ENCODE results near the gene ASTN2. TPM values are rescaled to one million over a fixed set of nuclear protein-coding genes. Genes with fewer than 3 reads are reported as not detected.

The ASTN2 gene
- polyA plus RNA-seq, 2 of the 4 experiments (the other 2 are of a cell fraction): 5.8 to 11.6 TPM

DNA sequence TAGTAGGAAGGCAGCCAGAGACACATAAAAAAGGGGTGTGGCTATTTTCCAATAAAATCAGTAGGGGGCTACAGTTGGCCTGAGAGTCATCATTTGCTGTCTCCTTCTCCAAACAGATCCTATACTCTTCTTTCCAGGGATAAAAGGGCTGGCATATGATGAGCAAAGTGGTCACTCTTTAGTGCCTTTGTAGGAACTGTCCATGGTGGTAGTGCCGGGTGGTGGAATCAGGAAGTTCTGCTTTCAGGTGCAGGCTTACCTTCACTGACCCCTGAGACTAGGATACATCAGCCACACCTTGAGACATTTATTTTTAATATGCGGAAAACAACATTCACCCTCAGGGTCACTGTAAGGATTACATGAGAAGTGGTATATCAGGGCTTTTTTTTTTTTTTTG, 80.8 kb downstream of the ASTN2 start:
- no peak for DNase-seq (ENCODE audit: low read depth in 1 of 2, low spot score in 1 of 2)
- FAIRE-seq: no peak
- TF ChIP-seq, protein P1, sequence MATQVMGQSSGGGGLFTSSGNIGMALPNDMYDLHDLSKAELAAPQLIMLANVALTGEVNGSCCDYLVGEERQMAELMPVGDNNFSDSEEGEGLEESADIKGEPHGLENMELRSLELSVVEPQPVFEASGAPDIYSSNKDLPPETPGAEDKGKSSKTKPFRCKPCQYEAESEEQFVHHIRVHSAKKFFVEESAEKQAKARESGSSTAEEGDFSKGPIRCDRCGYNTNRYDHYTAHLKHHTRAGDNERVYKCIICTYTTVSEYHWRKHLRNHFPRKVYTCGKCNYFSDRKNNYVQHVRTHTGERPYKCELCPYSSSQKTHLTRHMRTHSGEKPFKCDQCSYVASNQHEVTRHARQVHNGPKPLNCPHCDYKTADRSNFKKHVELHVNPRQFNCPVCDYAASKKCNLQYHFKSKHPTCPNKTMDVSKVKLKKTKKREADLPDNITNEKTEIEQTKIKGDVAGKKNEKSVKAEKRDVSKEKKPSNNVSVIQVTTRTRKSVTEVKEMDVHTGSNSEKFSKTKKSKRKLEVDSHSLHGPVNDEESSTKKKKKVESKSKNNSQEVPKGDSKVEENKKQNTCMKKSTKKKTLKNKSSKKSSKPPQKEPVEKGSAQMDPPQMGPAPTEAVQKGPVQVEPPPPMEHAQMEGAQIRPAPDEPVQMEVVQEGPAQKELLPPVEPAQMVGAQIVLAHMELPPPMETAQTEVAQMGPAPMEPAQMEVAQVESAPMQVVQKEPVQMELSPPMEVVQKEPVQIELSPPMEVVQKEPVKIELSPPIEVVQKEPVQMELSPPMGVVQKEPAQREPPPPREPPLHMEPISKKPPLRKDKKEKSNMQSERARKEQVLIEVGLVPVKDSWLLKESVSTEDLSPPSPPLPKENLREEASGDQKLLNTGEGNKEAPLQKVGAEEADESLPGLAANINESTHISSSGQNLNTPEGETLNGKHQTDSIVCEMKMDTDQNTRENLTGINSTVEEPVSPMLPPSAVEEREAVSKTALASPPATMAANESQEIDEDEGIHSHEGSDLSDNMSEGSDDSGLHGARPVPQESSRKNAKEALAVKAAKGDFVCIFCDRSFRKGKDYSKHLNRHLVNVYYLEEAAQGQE (IDR thresholded peaks at IDR 0.05): peak; percentile 54; the same call in 1 of the 2 replicates
- TF ChIP-seq EP300 (IDR thresholded peaks at IDR 0.05) (no peak), JUN (IDR thresholded peaks at IDR 0.05) (no peak)
- CTCF ChIA-PET: no interaction called here
- POLR2A ChIA-PET: no interaction called here
- H3K4me1 ChIP-seq: no peaks in the 10 kb centered on the region
- no peak overlapping the region for H3K4me3 ChIP-seq
- H3K9me3 ChIP-seq: no peaks in the 10 kb centered on the region
- WGBS (ENCODE audit: missing lambda C conversion rate): 38% methylated on average over 2 of the region's 2 CpGs
- no peak overlapping the region for H3K4me2 ChIP-seq
- no peak overlapping the region for H3K27ac ChIP-seq
- no peak for ATAC-seq

DNA sequence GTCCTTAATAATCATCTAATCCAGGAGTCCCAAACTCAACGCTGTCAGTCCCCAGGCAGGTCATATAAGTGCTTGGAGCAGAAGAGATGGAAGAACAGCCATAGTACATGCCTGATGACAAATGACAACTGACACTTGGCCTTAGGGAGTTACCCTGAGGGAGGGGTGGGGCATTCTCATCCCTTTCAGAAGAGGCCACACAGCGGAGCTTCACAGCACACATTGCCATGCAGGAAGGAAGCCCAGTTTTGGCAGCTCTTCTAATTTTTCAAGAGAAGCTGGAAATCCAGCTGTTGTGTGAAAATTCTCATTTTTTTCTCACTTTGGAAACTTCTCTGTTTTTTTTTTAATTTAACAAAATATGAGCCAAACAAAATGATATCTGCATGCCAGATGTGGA, 89.0 kb downstream of the ASTN2 start:
- ATAC-seq (no peak), DNase-seq (ENCODE audit: low read depth in 1 of 2, low spot score in 1 of 2) (no peak), FAIRE-seq (no peak)
- POLR2A ChIA-PET: no interaction called here
- Histone ChIP-seq H3K4me3 (no peak overlapping the region), H3K4me2 (no peak overlapping the region), H3K4me1 (no peaks in the 10 kb centered on the region), H3K27ac (no peak overlapping the region), H3K9me3 (no peaks in the 10 kb centered on the region)
- WGBS (ENCODE audit: missing lambda C conversion rate): 3% methylated on average over 2 of the region's 2 CpGs
- CTCF ChIA-PET: no interaction called here
- TF ChIP-seq HOXB13 (CRISPR knock-in tag; IDR thresholded peaks at IDR 0.05; ENCODE audit: low read depth) (no peak), POLR2A (IDR thresholded peaks at IDR 0.05; ENCODE audit: low read length) (no peak), ZFP36 (IDR thresholded peaks at IDR 0.05; ENCODE audit: borderline replicate concordance, partially characterized antibody) (no peak), BHLHE40 (IDR thresholded peaks at IDR 0.05; ENCODE audit: low read depth, low read length) (no peak)
- TF ChIP-seq, protein P2, sequence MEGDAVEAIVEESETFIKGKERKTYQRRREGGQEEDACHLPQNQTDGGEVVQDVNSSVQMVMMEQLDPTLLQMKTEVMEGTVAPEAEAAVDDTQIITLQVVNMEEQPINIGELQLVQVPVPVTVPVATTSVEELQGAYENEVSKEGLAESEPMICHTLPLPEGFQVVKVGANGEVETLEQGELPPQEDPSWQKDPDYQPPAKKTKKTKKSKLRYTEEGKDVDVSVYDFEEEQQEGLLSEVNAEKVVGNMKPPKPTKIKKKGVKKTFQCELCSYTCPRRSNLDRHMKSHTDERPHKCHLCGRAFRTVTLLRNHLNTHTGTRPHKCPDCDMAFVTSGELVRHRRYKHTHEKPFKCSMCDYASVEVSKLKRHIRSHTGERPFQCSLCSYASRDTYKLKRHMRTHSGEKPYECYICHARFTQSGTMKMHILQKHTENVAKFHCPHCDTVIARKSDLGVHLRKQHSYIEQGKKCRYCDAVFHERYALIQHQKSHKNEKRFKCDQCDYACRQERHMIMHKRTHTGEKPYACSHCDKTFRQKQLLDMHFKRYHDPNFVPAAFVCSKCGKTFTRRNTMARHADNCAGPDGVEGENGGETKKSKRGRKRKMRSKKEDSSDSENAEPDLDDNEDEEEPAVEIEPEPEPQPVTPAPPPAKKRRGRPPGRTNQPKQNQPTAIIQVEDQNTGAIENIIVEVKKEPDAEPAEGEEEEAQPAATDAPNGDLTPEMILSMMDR (IDR thresholded peaks at IDR 0.05): no peak
- TF ChIP-seq, protein P3, sequence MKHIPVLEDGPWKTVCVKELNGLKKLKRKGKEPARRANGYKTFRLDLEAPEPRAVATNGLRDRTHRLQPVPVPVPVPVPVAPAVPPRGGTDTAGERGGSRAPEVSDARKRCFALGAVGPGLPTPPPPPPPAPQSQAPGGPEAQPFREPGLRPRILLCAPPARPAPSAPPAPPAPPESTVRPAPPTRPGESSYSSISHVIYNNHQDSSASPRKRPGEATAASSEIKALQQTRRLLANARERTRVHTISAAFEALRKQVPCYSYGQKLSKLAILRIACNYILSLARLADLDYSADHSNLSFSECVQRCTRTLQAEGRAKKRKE (CRISPR knock-in tag; IDR thresholded peaks at IDR 0.05; ENCODE audit: low read depth): no peak

DNA sequence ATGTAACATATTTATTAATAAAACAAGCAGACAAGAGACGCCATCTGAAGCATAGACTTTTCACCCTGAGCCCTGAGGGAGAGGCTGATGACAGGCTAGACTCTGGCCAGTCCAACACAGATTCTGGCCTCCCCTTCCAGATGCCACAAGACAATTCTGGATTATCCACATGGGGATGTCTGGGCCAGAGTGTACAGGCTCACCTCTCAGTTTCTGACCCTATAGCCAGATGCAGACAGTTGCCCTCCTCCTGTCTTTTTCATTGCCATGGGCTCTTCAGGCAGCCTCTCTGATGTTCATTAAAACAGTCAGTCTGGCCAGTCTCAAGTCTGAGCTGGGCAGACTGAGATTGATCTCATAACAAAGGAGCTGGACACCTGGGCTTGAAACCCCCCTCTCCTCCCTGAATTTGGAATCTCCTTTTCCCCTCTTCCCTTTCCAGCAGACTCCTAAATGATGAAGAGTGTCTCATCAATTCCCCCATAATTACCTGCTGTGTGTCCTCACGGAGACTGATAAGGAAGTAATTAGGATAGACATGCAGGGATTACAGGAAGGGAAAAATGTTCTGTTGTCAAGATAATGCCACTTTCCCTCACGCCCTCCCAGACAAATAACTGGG, 89.6 kb downstream of the ASTN2 start:
- POLR2A ChIA-PET: no interaction called here
- FAIRE-seq: no peak
- no peak for ATAC-seq

More for the DNA sequence above, 89.6 kb downstream of the ASTN2 start:
- Histone ChIP-seq H3K4me1 (no peaks in the 10 kb centered on the region), H3K4me2 (no peak overlapping the region), H3K4me3 (no peak overlapping the region), H3K27ac (no peak overlapping the region), H3K9me3 (no peaks in the 10 kb centered on the region)
- CTCF ChIA-PET: no interaction called here
- no peak for TF ChIP-seq JUNB (IDR thresholded peaks at IDR 0.05)
- TF ChIP-seq, protein P4, sequence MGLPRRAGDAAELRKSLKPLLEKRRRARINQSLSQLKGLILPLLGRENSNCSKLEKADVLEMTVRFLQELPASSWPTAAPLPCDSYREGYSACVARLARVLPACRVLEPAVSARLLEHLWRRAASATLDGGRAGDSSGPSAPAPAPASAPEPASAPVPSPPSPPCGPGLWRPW (IDR thresholded peaks at IDR 0.05): no peak
- TF ChIP-seq FOSB (CRISPR knock-in tag; IDR thresholded peaks at IDR 0.05): no peak
- TF ChIP-seq TFCP2L1 (CRISPR knock-in tag; IDR thresholded peaks at IDR 0.05): no peak
- TF ChIP-seq POLR2AphosphoS2 (conservative IDR thresholded peaks at IDR 0.05; ENCODE audit: low read length): no peak
- TF ChIP-seq BHLHE40 (IDR thresholded peaks at IDR 0.05; ENCODE audit: low read depth, low read length): no peak
- no peak for TF ChIP-seq CBX2 (IDR thresholded peaks at IDR 0.05; ENCODE audit: borderline replicate concordance, low read depth)
- no peak for TF ChIP-seq FOSL2 (IDR thresholded peaks at IDR 0.05)
- no peak for TF ChIP-seq FOSL2 (CRISPR knock-in tag; IDR thresholded peaks at IDR 0.05)
- TF ChIP-seq HOXB5 (CRISPR knock-in tag; IDR thresholded peaks at IDR 0.05): no peak
- TF ChIP-seq, protein P5, sequence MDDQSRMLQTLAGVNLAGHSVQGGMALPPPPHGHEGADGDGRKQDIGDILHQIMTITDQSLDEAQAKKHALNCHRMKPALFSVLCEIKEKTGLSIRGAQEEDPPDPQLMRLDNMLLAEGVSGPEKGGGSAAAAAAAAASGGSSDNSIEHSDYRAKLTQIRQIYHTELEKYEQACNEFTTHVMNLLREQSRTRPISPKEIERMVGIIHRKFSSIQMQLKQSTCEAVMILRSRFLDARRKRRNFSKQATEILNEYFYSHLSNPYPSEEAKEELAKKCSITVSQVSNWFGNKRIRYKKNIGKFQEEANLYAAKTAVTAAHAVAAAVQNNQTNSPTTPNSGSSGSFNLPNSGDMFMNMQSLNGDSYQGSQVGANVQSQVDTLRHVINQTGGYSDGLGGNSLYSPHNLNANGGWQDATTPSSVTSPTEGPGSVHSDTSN (IDR thresholded peaks at IDR 0.05): no peak
- TF ChIP-seq POLR2A (IDR thresholded peaks at IDR 0.05; ENCODE audit: low read length): no peak
- TF ChIP-seq ZSCAN20 (CRISPR knock-in tag; IDR thresholded peaks at IDR 0.05): no peak
- no peak for TF ChIP-seq HEYL (CRISPR knock-in tag; IDR thresholded peaks at IDR 0.05)
- TF ChIP-seq, protein P3 (CRISPR knock-in tag; IDR thresholded peaks at IDR 0.05; ENCODE audit: low read depth): no peak
- TF ChIP-seq ZNF302 (CRISPR knock-in tag; IDR thresholded peaks at IDR 0.05): no peak
- TF ChIP-seq HDAC2 (IDR thresholded peaks at IDR 0.05): no peak
- no peak for TF ChIP-seq EHMT2 (IDR thresholded peaks at IDR 0.05; ENCODE audit: low read depth)
- TF ChIP-seq RNF2 (IDR thresholded peaks at IDR 0.05; ENCODE audit: borderline replicate concordance, low read depth): no peak
- no peak for TF ChIP-seq KDM5A (IDR thresholded peaks at IDR 0.05)
- 0% methylated on average over 3 of the region's 3 CpGs for WGBS (ENCODE audit: missing lambda C conversion rate)
- no peak for DNase-seq (ENCODE audit: low read depth in 1 of 2, low spot score in 1 of 2)
